ENCODE measurements around the gene CXCL3. TPM values are rescaled to one million over a fixed set of nuclear protein-coding genes. Genes with fewer than 3 reads are reported as not detected.

The CXCL3 gene
- total RNA-seq, result 6.5 and 11.9 TPM in 2 replicates

DNA sequence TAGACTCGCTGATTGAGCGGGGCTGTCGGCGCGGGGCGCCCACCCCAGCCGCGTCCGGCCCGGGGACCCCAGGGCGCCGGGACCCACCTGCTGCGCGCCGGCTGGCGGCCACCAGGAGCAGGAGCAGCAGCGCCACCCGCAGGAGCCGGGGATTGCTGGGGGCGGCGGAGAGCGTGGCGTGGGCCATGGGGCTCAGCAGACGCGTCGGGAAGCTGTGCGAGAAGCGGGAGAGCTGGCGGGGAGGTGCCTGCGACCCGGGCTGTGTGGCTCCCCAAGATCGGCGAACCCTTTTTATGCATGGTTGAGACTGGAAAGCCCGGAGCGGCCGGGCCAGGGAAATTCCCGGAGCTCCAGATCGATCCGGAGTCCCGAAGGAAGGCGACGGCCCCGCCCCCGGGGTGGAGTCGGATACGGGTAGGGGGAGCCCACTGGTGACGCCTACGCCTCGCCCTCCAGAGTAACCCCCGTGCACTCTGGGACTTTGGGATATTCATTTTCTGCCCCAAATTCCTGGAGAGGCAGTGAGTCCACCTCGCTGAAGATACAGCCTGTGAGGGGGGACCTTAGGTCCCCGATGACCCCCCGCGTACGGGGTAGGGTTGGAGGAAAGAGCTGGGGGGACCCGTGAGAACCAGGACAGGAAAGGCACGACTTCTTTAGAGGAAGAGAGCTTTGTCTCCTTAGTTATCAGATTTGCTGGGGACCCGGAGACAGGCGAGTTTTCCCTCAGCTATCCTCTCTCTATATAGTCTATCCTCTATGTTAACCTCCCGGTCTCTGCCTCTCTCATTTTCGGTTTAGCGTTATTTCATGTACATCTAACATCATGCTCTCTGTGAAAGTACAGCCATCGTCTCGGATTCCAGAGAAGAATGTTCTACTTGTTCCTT, at the start of gene CXCL3:
TSS of gene CXCL3 (minus strand) at position 265 of the 890 bp plus-strand sequence. CDS start at position 187, 78 bp downstream.

DNA sequence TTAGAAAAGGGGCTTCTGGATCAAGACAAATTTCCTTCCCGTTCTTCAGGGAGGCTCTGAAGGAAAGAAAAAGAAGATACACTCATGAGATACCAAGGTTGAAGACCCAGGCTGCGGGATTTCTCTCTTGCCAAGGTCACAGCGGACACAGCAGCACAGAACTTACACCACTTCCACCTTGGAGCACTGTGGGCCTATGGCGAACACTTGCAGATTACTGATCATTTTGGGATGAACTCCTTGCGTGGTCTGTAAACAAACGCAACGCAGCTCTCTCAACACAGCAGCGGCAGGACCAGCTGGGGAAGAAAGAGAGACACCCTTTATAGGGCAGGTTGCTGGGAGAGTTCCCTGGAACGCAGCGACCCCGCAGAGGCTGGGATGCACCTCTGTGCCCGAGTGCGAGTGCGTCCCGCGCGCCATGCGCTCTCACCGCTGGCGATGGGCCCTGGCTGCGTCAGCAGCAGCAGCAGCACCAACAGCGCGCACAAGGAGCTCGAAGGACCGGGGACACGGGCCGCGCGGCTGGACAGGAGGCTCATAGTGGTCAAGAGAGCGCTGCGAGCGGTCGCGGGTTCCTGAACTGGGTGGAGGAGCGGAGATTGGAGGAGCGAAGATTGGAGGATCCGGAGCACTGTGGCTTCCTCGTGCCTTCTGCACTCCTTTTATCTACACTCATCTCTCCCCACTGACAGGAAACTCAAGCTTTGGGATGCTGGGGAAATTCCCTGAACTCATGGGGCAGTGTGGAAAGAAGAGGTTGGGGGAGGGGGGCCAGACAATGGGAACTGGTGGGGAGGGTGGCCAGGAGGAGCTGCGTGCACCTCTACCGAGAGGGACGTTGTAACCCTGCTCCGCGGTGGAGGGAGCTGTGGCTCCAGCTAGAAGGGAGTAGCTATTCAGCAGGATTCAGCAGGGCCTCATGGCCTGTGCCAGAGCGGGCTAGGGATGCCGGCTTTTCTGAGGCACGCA, 40.2 kb downstream of the CXCL3 start, which contains the start of gene CXCL5:
TSS of gene CXCL5 (minus strand) at position 638 of the 972 bp plus-strand sequence. CDS start at position 542, 96 bp downstream.

DNA sequence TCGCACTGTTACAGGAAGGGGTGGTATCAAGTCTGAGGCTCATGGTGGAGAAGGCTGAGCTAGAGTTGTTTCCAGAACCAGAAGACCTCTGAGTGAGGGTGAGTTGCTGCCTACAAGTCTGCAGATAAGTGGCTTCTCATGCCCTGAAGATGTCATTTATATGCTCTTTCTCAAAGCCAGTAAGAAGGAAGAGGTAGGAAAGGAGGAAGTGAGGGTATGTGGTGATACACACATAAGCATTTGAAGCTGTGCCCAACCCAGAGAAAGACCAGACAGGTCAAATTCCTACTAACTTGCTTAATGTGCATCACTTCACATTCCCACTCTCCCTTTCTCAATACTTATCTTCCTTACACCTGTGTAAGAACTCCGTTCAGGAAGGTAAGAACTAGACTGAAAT, 50.4 kb downstream of the CXCL3 start, which contains the start of gene PPBP:
TSS of gene PPBP (minus strand) at position 130 of the 400 bp plus-strand sequence. CDS start at position 43, 87 bp downstream.

Other genes starting within 250 kb of the CXCL3 start
- 47.2 and 149 TPM in 2 replicates for gene CXCL6, start 202.0 kb downstream of the CXCL3 start, total RNA-seq
- 0.78 and 9.2 TPM in 2 replicates for gene PF4V1, start 185.4 kb downstream of the CXCL3 start, total RNA-seq
- gene CXCL1, start 169.3 kb downstream of the CXCL3 start, total RNA-seq, result 69.7 and 261 TPM in 2 replicates
- gene PF4, start 56.7 kb downstream of the CXCL3 start, total RNA-seq, result not detected in 2 replicates
- gene PPBP, start 50.5 kb downstream of the CXCL3 start, total RNA-seq, result not detected in 2 replicates
- 9.1 and 17.2 TPM in 2 replicates for gene CXCL5, start 40.0 kb downstream of the CXCL3 start, total RNA-seq
- gene CXCL2, start 60.5 kb upstream of the CXCL3 start, total RNA-seq, result 4.8 and 16.0 TPM in 2 replicates
- 20.1 and 24.9 TPM in 2 replicates for gene MTHFD2L, start 119.4 kb upstream of the CXCL3 start, total RNA-seq

Measured in smooth muscle cell of the umbilical artery (primary cell).